ENCODE data around the gene NUP214.

- TF ChIP-seq CTCF (conservative IDR thresholded peaks at IDR 0.05; ENCODE audit: low read depth, low read length) (no peak), RAD21 (IDR thresholded peaks at IDR 0.05; ENCODE audit: low read length) (no peak), CEBPB (IDR thresholded peaks at IDR 0.05; ENCODE audit: low read depth, low read length) (no peak), POLR2A (IDR thresholded peaks at IDR 0.05; ENCODE audit: low read depth, low read length) (no peak), MXI1 (IDR thresholded peaks at IDR 0.05; ENCODE audit: borderline replicate concordance, low read depth, low read length) (no peak), SMC3 (IDR thresholded peaks at IDR 0.05; ENCODE audit: low read depth, low read length) (no peak), ELK1 (IDR thresholded peaks at IDR 0.05; ENCODE audit: borderline replicate concordance, low read depth, low read length) (no peak), MAZ (IDR thresholded peaks at IDR 0.05; ENCODE audit: borderline replicate concordance, low read depth, low read length) (no peak), MAFK (IDR thresholded peaks at IDR 0.05; ENCODE audit: low read depth, low read length) (no peak), USF2 (IDR thresholded peaks at IDR 0.05; ENCODE audit: low read depth, low read length) (no peak)
Observed at GRCh38 chr9:131146186-131146585, 20.8 kb downstream of the NUP214 start.
